H9 (cell line): Measurements from ENCODE around the gene INTS1. TPM values are rescaled to one million over a fixed set of nuclear protein-coding genes. Genes with fewer than 3 reads are reported as not detected.

ENCODE experiments used
- DNase-seq: peaks from one replicate; pipeline ENCODE4 v3.0.0-alpha.2; 2017
- H2AFZ ChIP-seq: one replicate; pipeline ENCODE4 v1.6.1; 2013; ENCODE audit warnings: mild to moderate bottlenecking, low read length, control low read depth, moderate library complexity
- H2AK5ac ChIP-seq: 2 replicates; pipeline ENCODE4 v1.6.1; 2013; ENCODE audit warnings: low read length, control low read depth, mixed read lengths; ENCODE audit not compliant: insufficient read length
- H2BK120ac ChIP-seq: one replicate; pipeline ENCODE4 v1.6.1; 2013; ENCODE audit warnings: low read depth, mild to moderate bottlenecking, low read length, control low read depth, inconsistent platforms; ENCODE audit not compliant: poor library complexity, severe bottlenecking
- H2BK12ac ChIP-seq: 2 replicates; pipeline ENCODE4 v1.6.1; 2013; ENCODE audit warnings: low read length, control low read depth, mixed read lengths, low read depth; ENCODE audit not compliant: insufficient read length
- H2BK15ac ChIP-seq: 2 replicates; pipeline ENCODE4 v1.6.1; 2013; ENCODE audit warnings: low read depth, low read length, control low read depth
- H2BK20ac ChIP-seq: one replicate; pipeline ENCODE4 v1.6.1; 2013; ENCODE audit warnings: low read depth, mild to moderate bottlenecking, low read length, control low read depth, inconsistent platforms; ENCODE audit not compliant: poor library complexity, severe bottlenecking
- H2BK5ac ChIP-seq: 2 replicates; pipeline ENCODE4 v1.6.1; 2013; ENCODE audit warnings: low read length, control low read depth, mixed read lengths; ENCODE audit not compliant: insufficient read length
- H3K14ac ChIP-seq: 2 replicates; pipeline ENCODE4 v1.6.1; 2013; ENCODE audit warnings: low read length, control low read depth; ENCODE audit not compliant: insufficient read depth
- H3K18ac ChIP-seq: 2 replicates; pipeline ENCODE4 v1.6.1; 2013; ENCODE audit warnings: low read depth, mild to moderate bottlenecking, mixed read lengths, low read length, control low read depth; ENCODE audit not compliant: insufficient read length
- H3K23ac ChIP-seq: 2 replicates; pipeline ENCODE4 v1.6.1; 2013; ENCODE audit warnings: low read length, control low read depth, mixed read lengths, low read depth; ENCODE audit not compliant: insufficient read length
- H3K23me2 ChIP-seq: 2 replicates; pipeline ENCODE4 v1.6.1; 2013; ENCODE audit warnings: low read depth, mild to moderate bottlenecking, mixed read lengths, low read length, control low read depth; ENCODE audit not compliant: insufficient read length, poor library complexity, severe bottlenecking
- H3K27ac ChIP-seq: 2 replicates; pipeline ENCODE4 v1.5.1; 2013; ENCODE audit warnings: low read length, control low read depth, mixed read lengths, low read depth; ENCODE audit not compliant: insufficient read length
- H3K27me3 ChIP-seq: 2 replicates; pipeline ENCODE4 v1.6.1; 2013; ENCODE audit warnings: low read length, control low read depth, inconsistent platforms; ENCODE audit not compliant: insufficient read depth
- H3K4ac ChIP-seq: 2 replicates; pipeline ENCODE4 v1.6.1; 2013; ENCODE audit warnings: low read depth, mild to moderate bottlenecking, control low read depth, inconsistent platforms, low read length, moderate library complexity
- H3K4me1 ChIP-seq: 2 replicates; pipeline ENCODE4 v1.6.1; 2013; ENCODE audit warnings: low read length, control low read depth, inconsistent platforms; ENCODE audit not compliant: insufficient read depth
- H3K4me2 ChIP-seq: 2 replicates; pipeline ENCODE4 v1.6.1; 2013; ENCODE audit warnings: low read length, control low read depth, mixed read lengths; ENCODE audit not compliant: insufficient read length, insufficient read depth
- H3K56ac ChIP-seq: 2 replicates; pipeline ENCODE4 v1.6.1; 2013; ENCODE audit warnings: low read depth, mild to moderate bottlenecking, mixed read lengths, low read length, control low read depth; ENCODE audit not compliant: insufficient read length
- H3K79me1 ChIP-seq: 2 replicates; pipeline ENCODE4 v1.6.1; 2013; ENCODE audit warnings: low read depth, mild to moderate bottlenecking, moderate library complexity, low read length, control low read depth, inconsistent platforms; ENCODE audit not compliant: insufficient read depth, poor library complexity, severe bottlenecking
- H3K79me2 ChIP-seq: 2 replicates; pipeline ENCODE4 v1.6.1; 2013; ENCODE audit warnings: low read length, control low read depth, inconsistent platforms; ENCODE audit not compliant: insufficient read depth
- H3K9ac ChIP-seq: 2 replicates; pipeline ENCODE4 v1.6.1; 2013; ENCODE audit warnings: low read length, control low read depth, mixed read lengths; ENCODE audit not compliant: insufficient read length; ENCODE audit errors: extremely low read depth
- H3K9me3 ChIP-seq: one replicate; pipeline ENCODE4 v1.6.1; 2013; ENCODE audit warnings: low read depth, low read length, inconsistent platforms; ENCODE audit not compliant: control insufficient read depth
- H3T11ph ChIP-seq: one replicate; pipeline ENCODE4 v1.6.1; 2013; ENCODE audit warnings: mild to moderate bottlenecking, low read length, control low read depth, inconsistent platforms
- H4K20me1 ChIP-seq: one replicate; pipeline ENCODE4 v1.6.1; 2013; ENCODE audit not compliant: control insufficient read depth, insufficient read length, insufficient read depth
- H4K5ac ChIP-seq: 2 replicates; pipeline ENCODE4 v1.6.1; 2013; ENCODE audit warnings: low read depth, mild to moderate bottlenecking, mixed read lengths, low read length, control low read depth; ENCODE audit not compliant: insufficient read length
- H4K8ac ChIP-seq: replicated peaks from 2 replicates; pipeline ENCODE4 v1.6.1; 2013; ENCODE audit warnings: low read length, control low read depth, mixed read lengths, low read depth; ENCODE audit not compliant: insufficient read length
- H4K91ac ChIP-seq: 2 replicates; pipeline ENCODE4 v1.6.1; 2013; ENCODE audit warnings: low read depth, mild to moderate bottlenecking, moderate library complexity, mixed read lengths, low read length, control low read depth; ENCODE audit not compliant: insufficient read length
- H3K27ac Mint-ChIP-seq, 3 experiments: 2 replicates in 2 of 3; 3 replicates in 1 of 3; pipeline ENCODE4 v1.8.0; 2020 to 2021; ENCODE audit warnings: mixed read lengths in 3 of 3, mild to moderate bottlenecking in 1 of 3, moderate library complexity in 1 of 3
- H3K27me3 Mint-ChIP-seq: 2 replicates; pipeline ENCODE4 v1.8.0; 2021; ENCODE audit warnings: low read depth, mild to moderate bottlenecking, moderate library complexity, mixed read lengths
- H3K36me3 Mint-ChIP-seq, 3 experiments: 2 replicates in 2 of 3; 3 replicates in 1 of 3; pipeline ENCODE4 v1.8.0; 2020 to 2021; ENCODE audit warnings: low read depth in 3 of 3, mixed read lengths in 3 of 3; ENCODE audit not compliant: insufficient read depth in 1 of 3
- H3K4me1 Mint-ChIP-seq, 2 experiments: 2 replicates each; pipeline ENCODE4 v1.8.0; 2020; ENCODE audit warnings: mixed read lengths in 2 of 2
- H3K4me3 Mint-ChIP-seq, 2 experiments: 2 replicates in 1 of 2; 3 replicates in 1 of 2; pipeline ENCODE4 v1.8.0; 2020 to 2021; ENCODE audit warnings: mild to moderate bottlenecking in 2 of 2, mixed read lengths in 2 of 2, moderate library complexity in 1 of 2
- H3K9me3 Mint-ChIP-seq, 2 experiments: 2 replicates in 1 of 2; 3 replicates in 1 of 2; pipeline ENCODE4 v1.8.0; 2020; ENCODE audit warnings: mild to moderate bottlenecking in 2 of 2, mixed read lengths in 2 of 2, moderate library complexity in 1 of 2
- WGBS: extraction: QIAGEN DNeasy Blood & Tissue Kit; methylation state at CpG from one replicate; pipeline ENCODE4 v1.1.7; 2013; ENCODE audit warnings: missing lambda C conversion rate, low lambda C conversion rate, mixed read lengths; ENCODE audit not compliant: insufficient read length; ENCODE audit errors: extremely low coverage; 5-methylcytosine and 5-hydroxymethylcytosine counted together
- total RNA-seq: library from RNA; stranded (reverse); gene quantifications from 2 replicates; pipeline ENCODE4 v1.2.1, GENCODE V29; 2021
- TF ChIP-seq, protein P1 (sequence below): fragments of 200-600 bp; sonication (generic); conservative IDR thresholded peaks from 3 replicates; pipeline ENCODE4 v1.8.0; 2021; ENCODE audit warnings: antibody characterized with exemption, mild to moderate bottlenecking

The INTS1 gene
- total RNA-seq, 1 experiment from 2014 or later = 133 TPM

- Mint-ChIP-seq H3K4me3 (no peak overlapping the region), H3K4me1 (no peaks in the 10 kb centered on the region), H3K9me3 (no peaks in the 10 kb centered on the region), H3K27ac (no peak overlapping the region), H3K36me3 (peaks cover 21 to 64% (median 62%) of the 10 kb centered on the region in 3 experiments; a peak in 6 of 7 replicates), H3K27me3 (no peaks in the 10 kb centered on the region)
- Histone ChIP-seq H4K20me1 (peaks cover 3% of the 10 kb centered on the region), H3K9ac (no peak overlapping the region), H3T11ph (no peak overlapping the region), H2AK5ac (no peak overlapping the region), H3K4me1 (no peaks in the 10 kb centered on the region), H2BK15ac (no peak overlapping the region), H2BK120ac (no peak overlapping the region), H3K4ac (no peak overlapping the region), H4K5ac (no peak overlapping the region), H4K91ac (no peak overlapping the region), H2BK20ac (no peak overlapping the region), H3K18ac (no peak overlapping the region), H2BK12ac (no peak overlapping the region), H3K27me3 (no peaks in the 10 kb centered on the region), H3K23ac (no peak overlapping the region), H3K9me3 (no peaks in the 10 kb centered on the region), H3K79me1 (no peaks in the 10 kb centered on the region), H3K23me2 (no peaks in the 10 kb centered on the region), H2BK5ac (no peak overlapping the region), H4K8ac (no peak overlapping the region), H3K27ac (no peak overlapping the region), H2AFZ (no peak overlapping the region), H3K56ac (no peak overlapping the region), H3K4me2 (no peak overlapping the region), H3K14ac (no peak overlapping the region), H3K79me2 (no peaks in the 10 kb centered on the region)
- TF ChIP-seq, protein P1, sequence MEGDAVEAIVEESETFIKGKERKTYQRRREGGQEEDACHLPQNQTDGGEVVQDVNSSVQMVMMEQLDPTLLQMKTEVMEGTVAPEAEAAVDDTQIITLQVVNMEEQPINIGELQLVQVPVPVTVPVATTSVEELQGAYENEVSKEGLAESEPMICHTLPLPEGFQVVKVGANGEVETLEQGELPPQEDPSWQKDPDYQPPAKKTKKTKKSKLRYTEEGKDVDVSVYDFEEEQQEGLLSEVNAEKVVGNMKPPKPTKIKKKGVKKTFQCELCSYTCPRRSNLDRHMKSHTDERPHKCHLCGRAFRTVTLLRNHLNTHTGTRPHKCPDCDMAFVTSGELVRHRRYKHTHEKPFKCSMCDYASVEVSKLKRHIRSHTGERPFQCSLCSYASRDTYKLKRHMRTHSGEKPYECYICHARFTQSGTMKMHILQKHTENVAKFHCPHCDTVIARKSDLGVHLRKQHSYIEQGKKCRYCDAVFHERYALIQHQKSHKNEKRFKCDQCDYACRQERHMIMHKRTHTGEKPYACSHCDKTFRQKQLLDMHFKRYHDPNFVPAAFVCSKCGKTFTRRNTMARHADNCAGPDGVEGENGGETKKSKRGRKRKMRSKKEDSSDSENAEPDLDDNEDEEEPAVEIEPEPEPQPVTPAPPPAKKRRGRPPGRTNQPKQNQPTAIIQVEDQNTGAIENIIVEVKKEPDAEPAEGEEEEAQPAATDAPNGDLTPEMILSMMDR = no peak
- DNase-seq = no peak
- WGBS = no CpG with 5 or more reads among the region's 19 CpGs
Measured at GRCh38 chr7:1490837-1491236, 13.4 kb downstream of the INTS1 start.
